Measurements from ENCODE around the gene ATP2C2.

ATP2C2 gene

GRCh38 chr16:84330685-84331050, 37.7 kb upstream of the ATP2C2 start:
- H3K4me2 ChIP-seq (ENCODE audit: low read length, poor library complexity, severe bottlenecking): no peak overlapping the region
- H3K18ac ChIP-seq (ENCODE audit: low read depth in 1 of 2, low read length in 2 of 2): no peak overlapping the region
- no peaks in the 10 kb centered on the region for H3K4me1 ChIP-seq (ENCODE audit: control insufficient read depth, insufficient read depth, low read depth, low read length)
- H2BK15ac ChIP-seq (ENCODE audit: low read depth, poor library complexity, severe bottlenecking): no peak overlapping the region
- H4K91ac ChIP-seq (ENCODE audit: low read length): no peak overlapping the region
- H3K9ac ChIP-seq (ENCODE audit: low read length): no peak overlapping the region
- no peaks in the 10 kb centered on the region for H3K36me3 ChIP-seq (ENCODE audit: control insufficient read depth in 1 of 2, insufficient read depth in 2 of 2, low read depth in 1 of 2, low read length in 2 of 2)
- H3K14ac ChIP-seq (ENCODE audit: low read length in 2 of 2): no peak overlapping the region
- H3K4ac ChIP-seq (ENCODE audit: low read depth in 1 of 2, low read length in 2 of 2): no peak overlapping the region
- no peak overlapping the region for H3K27ac ChIP-seq (ENCODE audit: low read length, poor library complexity, severe bottlenecking)
- no peak for DNase-seq
- H2BK12ac ChIP-seq (ENCODE audit: low read length in 2 of 2): no peak overlapping the region
- H3K79me1 ChIP-seq (replicated peaks; ENCODE audit: low read length, poor library complexity, severe bottlenecking): no peaks in the 10 kb centered on the region
- no peak overlapping the region for H2AFZ ChIP-seq (ENCODE audit: low read depth, low read length)
- H2BK120ac ChIP-seq (ENCODE audit: low read depth, low read length): no peak overlapping the region
- 81% methylated on average over 5 of the region's 5 CpGs for WGBS
- H3K9me3 ChIP-seq (ENCODE audit: control insufficient read depth, low read length): peaks cover 22% of the 10 kb centered on the region
- H3K27me3 ChIP-seq (ENCODE audit: control insufficient read depth in 1 of 2, insufficient read depth in 1 of 2, low read length in 2 of 2): peaks cover 17 to 41% of the 10 kb centered on the region in 2 experiments
- H2BK5ac ChIP-seq (ENCODE audit: low read depth, low read length, poor library complexity, severe bottlenecking): no peak overlapping the region
- no peak overlapping the region for H3K23ac ChIP-seq (ENCODE audit: low read length in 2 of 2)
- H4K8ac ChIP-seq (ENCODE audit: low read length): no peak overlapping the region
- no peak overlapping the region for H3K4me3 ChIP-seq (ENCODE audit: insufficient read depth in 1 of 2, low read depth in 1 of 2, low read length in 2 of 2)
- no peak overlapping the region for H2AK5ac ChIP-seq (ENCODE audit: low read length, severe bottlenecking)

- Histone ChIP-seq H3K27ac (ENCODE audit: low read length, poor library complexity, severe bottlenecking) (no peak overlapping the region), H4K91ac (ENCODE audit: low read length) (no peak overlapping the region), H2AK5ac (ENCODE audit: low read length, severe bottlenecking) (no peak overlapping the region), H2BK5ac (ENCODE audit: low read depth, low read length, poor library complexity, severe bottlenecking) (no peak overlapping the region), H3K4me1 (ENCODE audit: control insufficient read depth, insufficient read depth, low read depth, low read length) (no peaks in the 10 kb centered on the region), H3K79me1 (replicated peaks; ENCODE audit: low read length, poor library complexity, severe bottlenecking) (no peaks in the 10 kb centered on the region), H3K36me3 (ENCODE audit: control insufficient read depth in 1 of 2, insufficient read depth in 2 of 2, low read depth in 1 of 2, low read length in 2 of 2) (no peaks in the 10 kb centered on the region), H3K4me2 (ENCODE audit: low read length, poor library complexity, severe bottlenecking) (no peak overlapping the region), H2BK15ac (ENCODE audit: low read depth, poor library complexity, severe bottlenecking) (no peak overlapping the region), H2BK120ac (ENCODE audit: low read depth, low read length) (no peak overlapping the region), H2AFZ (ENCODE audit: low read depth, low read length) (no peak overlapping the region), H3K4me3 (ENCODE audit: insufficient read depth in 1 of 2, low read depth in 1 of 2, low read length in 2 of 2) (no peak overlapping the region), H4K8ac (ENCODE audit: low read length) (no peak overlapping the region), H3K14ac (ENCODE audit: low read length in 2 of 2) (no peak overlapping the region), H3K23ac (ENCODE audit: low read length in 2 of 2) (no peak overlapping the region), H2BK12ac (ENCODE audit: low read length in 2 of 2) (no peak overlapping the region), H3K27me3 (ENCODE audit: control insufficient read depth in 1 of 2, insufficient read depth in 1 of 2, low read length in 2 of 2) (peaks cover 17 to 38% of the 10 kb centered on the region in 2 experiments), H3K4ac (ENCODE audit: low read depth in 1 of 2, low read length in 2 of 2) (no peak overlapping the region), H3K9ac (ENCODE audit: low read length) (no peak overlapping the region), H3K9me3 (ENCODE audit: control insufficient read depth, low read length) (peaks cover 10% of the 10 kb centered on the region), H3K18ac (ENCODE audit: low read depth in 1 of 2, low read length in 2 of 2) (no peak overlapping the region)
- WGBS: 89% methylated on average over 17 of the region's 17 CpGs
- no peak for DNase-seq
Observed at GRCh38 chr16:84331998-84332780, 36.1 kb upstream of the ATP2C2 start.

- no peak for DNase-seq
- no peaks in the 10 kb centered on the region for H3K4me1 ChIP-seq (ENCODE audit: control insufficient read depth, insufficient read depth, low read depth, low read length)
Observed at GRCh38 chr16:84332975-84333684, 35.2 kb upstream of the ATP2C2 start.

GRCh38 chr16:84334058-84334457, 34.3 kb upstream of the ATP2C2 start:
- WGBS: 80% methylated on average over 3 of the region's 3 CpGs
- no peak overlapping the region for H3K23ac ChIP-seq (ENCODE audit: low read length in 2 of 2)
- H3K4ac ChIP-seq (ENCODE audit: low read depth in 1 of 2, low read length in 2 of 2): no peak overlapping the region

More at GRCh38 chr16:84332975-84333684, 35.2 kb upstream of the ATP2C2 start:
- Histone ChIP-seq H2BK120ac (ENCODE audit: low read depth, low read length) (no peak overlapping the region), H3K79me1 (replicated peaks; ENCODE audit: low read length, poor library complexity, severe bottlenecking) (no peaks in the 10 kb centered on the region), H2AFZ (ENCODE audit: low read depth, low read length) (no peak overlapping the region), H3K18ac (ENCODE audit: low read depth in 1 of 2, low read length in 2 of 2) (no peak overlapping the region), H3K9me3 (ENCODE audit: control insufficient read depth, low read length) (peaks cover 8% of the 10 kb centered on the region), H2AK5ac (ENCODE audit: low read length, severe bottlenecking) (no peak overlapping the region), H3K4me3 (ENCODE audit: insufficient read depth in 1 of 2, low read depth in 1 of 2, low read length in 2 of 2) (no peak overlapping the region), H3K4me2 (ENCODE audit: low read length, poor library complexity, severe bottlenecking) (no peak overlapping the region), H3K27me3 (ENCODE audit: control insufficient read depth in 1 of 2, insufficient read depth in 1 of 2, low read length in 2 of 2) (peaks cover 17 to 38% of the 10 kb centered on the region in 2 experiments), H2BK12ac (ENCODE audit: low read length in 2 of 2) (no peak overlapping the region), H3K23ac (ENCODE audit: low read length in 2 of 2) (no peak overlapping the region), H3K27ac (ENCODE audit: low read length, poor library complexity, severe bottlenecking) (no peak overlapping the region), H3K4ac (ENCODE audit: low read depth in 1 of 2, low read length in 2 of 2) (no peak overlapping the region), H3K36me3 (ENCODE audit: control insufficient read depth in 1 of 2, insufficient read depth in 2 of 2, low read depth in 1 of 2, low read length in 2 of 2) (no peaks in the 10 kb centered on the region), H4K8ac (ENCODE audit: low read length) (no peak overlapping the region), H3K14ac (ENCODE audit: low read length in 2 of 2) (no peak overlapping the region), H4K91ac (ENCODE audit: low read length) (no peak overlapping the region), H2BK15ac (ENCODE audit: low read depth, poor library complexity, severe bottlenecking) (no peak overlapping the region), H3K9ac (ENCODE audit: low read length) (no peak overlapping the region), H2BK5ac (ENCODE audit: low read depth, low read length, poor library complexity, severe bottlenecking) (no peak overlapping the region)
- WGBS: 73% methylated on average over 10 of the region's 10 CpGs

More at GRCh38 chr16:84334058-84334457, 34.3 kb upstream of the ATP2C2 start:
- Histone ChIP-seq H3K9ac (ENCODE audit: low read length) (no peak overlapping the region), H3K14ac (ENCODE audit: low read length in 2 of 2) (no peak overlapping the region), H3K4me2 (ENCODE audit: low read length, poor library complexity, severe bottlenecking) (no peak overlapping the region), H3K18ac (ENCODE audit: low read depth in 1 of 2, low read length in 2 of 2) (no peak overlapping the region), H3K27ac (ENCODE audit: low read length, poor library complexity, severe bottlenecking) (no peak overlapping the region), H2BK5ac (ENCODE audit: low read depth, low read length, poor library complexity, severe bottlenecking) (no peak overlapping the region), H3K4me1 (ENCODE audit: control insufficient read depth, insufficient read depth, low read depth, low read length) (no peaks in the 10 kb centered on the region), H3K36me3 (ENCODE audit: control insufficient read depth in 1 of 2, insufficient read depth in 2 of 2, low read depth in 1 of 2, low read length in 2 of 2) (no peaks in the 10 kb centered on the region), H2BK12ac (ENCODE audit: low read length in 2 of 2) (no peak overlapping the region), H2BK120ac (ENCODE audit: low read depth, low read length) (no peak overlapping the region), H3K4me3 (ENCODE audit: insufficient read depth in 1 of 2, low read depth in 1 of 2, low read length in 2 of 2) (no peak overlapping the region), H3K27me3 (ENCODE audit: control insufficient read depth in 1 of 2, insufficient read depth in 1 of 2, low read length in 2 of 2) (peaks cover 14 to 30% of the 10 kb centered on the region in 2 experiments), H2AK5ac (ENCODE audit: low read length, severe bottlenecking) (no peak overlapping the region), H2BK15ac (ENCODE audit: low read depth, poor library complexity, severe bottlenecking) (no peak overlapping the region), H2AFZ (ENCODE audit: low read depth, low read length) (no peak overlapping the region), H4K91ac (ENCODE audit: low read length) (no peak overlapping the region), H3K9me3 (ENCODE audit: control insufficient read depth, low read length) (peaks cover 8% of the 10 kb centered on the region), H4K8ac (ENCODE audit: low read length) (no peak overlapping the region), H3K79me1 (replicated peaks; ENCODE audit: low read length, poor library complexity, severe bottlenecking) (no peaks in the 10 kb centered on the region)
- DNase-seq: no peak
